Ishikawa (cell line): Measurements from ENCODE around the gene PRPF31.

Source experiments
- CEBPB ChIP-seq: IDR thresholded peaks from 2 replicates; pipeline ENCODE4 v1.6.1; 2012
- EP300 ChIP-seq: IDR thresholded peaks from 2 replicates; pipeline ENCODE4 v1.6.1; 2012; ENCODE audit warnings: borderline replicate concordance
- RAD21 ChIP-seq: IDR thresholded peaks from 2 replicates; pipeline ENCODE4 v1.6.1; 2012; ENCODE audit warnings: low read depth
- REST ChIP-seq: IDR thresholded peaks from 2 replicates; pipeline ENCODE4 v1.6.1; 2012; ENCODE audit warnings: low read depth, mild to moderate bottlenecking
- TF ChIP-seq, protein P1 (sequence below): IDR thresholded peaks from 2 replicates; pipeline ENCODE4 v1.6.1; 2012

GRCh38 chr19:54156953-54157352 is 41.4 kb downstream of the PRPF31 start:
- TF ChIP-seq RAD21, result no peak
- TF ChIP-seq EP300, result no peak
- TF ChIP-seq, protein P1, sequence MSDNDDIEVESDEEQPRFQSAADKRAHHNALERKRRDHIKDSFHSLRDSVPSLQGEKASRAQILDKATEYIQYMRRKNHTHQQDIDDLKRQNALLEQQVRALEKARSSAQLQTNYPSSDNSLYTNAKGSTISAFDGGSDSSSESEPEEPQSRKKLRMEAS, result no peak
- TF ChIP-seq REST, result no peak
- no peak for TF ChIP-seq CEBPB
